Endodermal cell (in vitro differentiated cells): Measurements from ENCODE around the gene PCNT. TPM values are rescaled to one million over a fixed set of nuclear protein-coding genes. Genes with fewer than 3 reads are reported as not detected.

ENCODE experiments used
- DNase-seq: peaks from one replicate; pipeline ENCODE4 v3.0.0-alpha.2; 2017
- H3K27ac ChIP-seq: 2 replicates; pipeline ENCODE4 v1.5.1; 2013; ENCODE audit warnings: mild to moderate bottlenecking, low read depth, low read length, moderate library complexity
- H3K27me3 ChIP-seq: 2 replicates; pipeline ENCODE4 v1.6.1; 2013; ENCODE audit warnings: mild to moderate bottlenecking, low read length, moderate library complexity; ENCODE audit not compliant: insufficient read depth, control insufficient read depth, poor library complexity, severe bottlenecking
- H3K36me3 ChIP-seq: 2 replicates; pipeline ENCODE4 v1.7.0; 2013; ENCODE audit warnings: mild to moderate bottlenecking, low read length, moderate library complexity; ENCODE audit not compliant: control insufficient read depth, insufficient read depth
- H3K4me1 ChIP-seq: one replicate; pipeline ENCODE4 v1.7.0; 2013; ENCODE audit warnings: low read length; ENCODE audit not compliant: control insufficient read depth, insufficient read depth
- H3K4me3 ChIP-seq: 2 replicates; pipeline ENCODE4 v1.5.1; 2013; ENCODE audit warnings: mild to moderate bottlenecking, low read length, moderate library complexity
- H3K9ac ChIP-seq: 2 replicates; pipeline ENCODE4 v1.6.1; 2013; ENCODE audit warnings: mild to moderate bottlenecking, low read length, moderate library complexity; ENCODE audit not compliant: poor library complexity, severe bottlenecking; ENCODE audit errors: extremely low read depth
- H3K9me3 ChIP-seq: 2 replicates; pipeline ENCODE4 v1.6.1; 2013; ENCODE audit warnings: mild to moderate bottlenecking, low read length, moderate library complexity; ENCODE audit not compliant: control insufficient read depth
- H3K27ac Mint-ChIP-seq: 2 replicates; pipeline ENCODE4 v1.8.0; 2020; ENCODE audit warnings: mixed read lengths
- H3K27me3 Mint-ChIP-seq: 2 replicates; pipeline ENCODE4 v1.8.0; 2021; ENCODE audit warnings: mild to moderate bottlenecking, mixed read lengths; ENCODE audit not compliant: insufficient read depth
- H3K36me3 Mint-ChIP-seq: 2 replicates; pipeline ENCODE4 v1.8.0; 2020; ENCODE audit warnings: low read depth, mixed read lengths
- H3K4me1 Mint-ChIP-seq: 2 replicates; pipeline ENCODE4 v1.8.0; 2020; ENCODE audit warnings: mixed read lengths
- H3K4me3 Mint-ChIP-seq: 2 replicates; pipeline ENCODE4 v1.8.0; 2020; ENCODE audit warnings: mild to moderate bottlenecking, moderate library complexity, mixed read lengths
- H3K9me3 Mint-ChIP-seq: 2 replicates; pipeline ENCODE4 v1.8.0; 2020; ENCODE audit warnings: mild to moderate bottlenecking, mixed read lengths
- WGBS, 2 experiments: methylation state at CpG; one replicate each; pipeline versions ENCODE4 v1.1.5 to v1.1.7; 2013; ENCODE audit warnings: missing lambda C conversion rate in 2 of 2, mixed read lengths in 1 of 2; ENCODE audit not compliant: insufficient coverage in 1 of 2, insufficient read length in 1 of 2; 5-methylcytosine and 5-hydroxymethylcytosine counted together
- total RNA-seq, 2 donors: library from RNA; stranded (reverse); fragmentation: NEBNext Ultra II Directional in 1 of 2; extraction: Animal tissue kit (Norgen Biotek cat#: 25700) in 1 of 2; gene quantifications; 2 replicates in 1 of 2; 3 replicates in 1 of 2; pipeline ENCODE4 v1.2.1, GENCODE V29; 2021
- TF ChIP-seq, protein P1 (sequence below): fragments of 200-600 bp; sonication (generic); conservative IDR thresholded peaks from 2 replicates; pipeline ENCODE4 v1.5.0; 2021; ENCODE audit warnings: antibody characterized with exemption, mild to moderate bottlenecking

Gene PCNT
- total RNA-seq, 2 donors from 2014 or later: 40.1 to 40.7 TPM

DNA sequence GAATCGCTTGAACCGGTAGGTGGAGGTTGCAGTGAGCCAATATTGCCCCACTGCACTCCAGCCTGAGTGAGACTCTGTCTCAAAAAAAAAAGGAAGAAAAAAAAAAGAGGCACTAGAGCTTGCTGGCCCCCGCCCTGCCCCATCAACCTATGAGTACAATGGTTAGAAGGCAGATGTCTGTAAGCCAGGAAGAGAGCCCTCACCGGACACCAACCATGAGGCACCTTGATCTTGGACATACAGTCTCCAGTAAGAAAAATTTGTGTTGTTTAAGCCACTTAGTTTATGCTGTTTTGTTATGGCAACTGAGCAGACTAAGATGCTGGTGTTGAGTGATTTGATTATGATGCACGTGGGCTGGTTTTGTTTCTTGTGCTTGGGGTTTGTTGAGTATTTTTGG is 168.9 kb downstream of the PCNT start:
- DNase-seq: no peak
- H3K27ac ChIP-seq: no peak overlapping the region
- Mint-ChIP-seq H3K4me3 (no peak overlapping the region), H3K36me3 (peaks cover 34% of the 10 kb centered on the region), H3K4me1 (no peaks in the 10 kb centered on the region), H3K27me3 (no peaks in the 10 kb centered on the region), H3K27ac (no peak overlapping the region), H3K9me3 (no peaks in the 10 kb centered on the region)
- WGBS, 2 experiments: 95 to 96% methylated on average over 4 to 5 of the region's 5 CpGs
- no peak overlapping the region for H3K9ac ChIP-seq
- H3K36me3 ChIP-seq: peaks cover 61% of the 10 kb centered on the region
- no peaks in the 10 kb centered on the region for H3K27me3 ChIP-seq
- TF ChIP-seq, protein P1, sequence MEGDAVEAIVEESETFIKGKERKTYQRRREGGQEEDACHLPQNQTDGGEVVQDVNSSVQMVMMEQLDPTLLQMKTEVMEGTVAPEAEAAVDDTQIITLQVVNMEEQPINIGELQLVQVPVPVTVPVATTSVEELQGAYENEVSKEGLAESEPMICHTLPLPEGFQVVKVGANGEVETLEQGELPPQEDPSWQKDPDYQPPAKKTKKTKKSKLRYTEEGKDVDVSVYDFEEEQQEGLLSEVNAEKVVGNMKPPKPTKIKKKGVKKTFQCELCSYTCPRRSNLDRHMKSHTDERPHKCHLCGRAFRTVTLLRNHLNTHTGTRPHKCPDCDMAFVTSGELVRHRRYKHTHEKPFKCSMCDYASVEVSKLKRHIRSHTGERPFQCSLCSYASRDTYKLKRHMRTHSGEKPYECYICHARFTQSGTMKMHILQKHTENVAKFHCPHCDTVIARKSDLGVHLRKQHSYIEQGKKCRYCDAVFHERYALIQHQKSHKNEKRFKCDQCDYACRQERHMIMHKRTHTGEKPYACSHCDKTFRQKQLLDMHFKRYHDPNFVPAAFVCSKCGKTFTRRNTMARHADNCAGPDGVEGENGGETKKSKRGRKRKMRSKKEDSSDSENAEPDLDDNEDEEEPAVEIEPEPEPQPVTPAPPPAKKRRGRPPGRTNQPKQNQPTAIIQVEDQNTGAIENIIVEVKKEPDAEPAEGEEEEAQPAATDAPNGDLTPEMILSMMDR: no peak
- H3K9me3 ChIP-seq: no peaks in the 10 kb centered on the region
- H3K4me1 ChIP-seq: no peaks in the 10 kb centered on the region
- H3K4me3 ChIP-seq: no peak overlapping the region

DNA sequence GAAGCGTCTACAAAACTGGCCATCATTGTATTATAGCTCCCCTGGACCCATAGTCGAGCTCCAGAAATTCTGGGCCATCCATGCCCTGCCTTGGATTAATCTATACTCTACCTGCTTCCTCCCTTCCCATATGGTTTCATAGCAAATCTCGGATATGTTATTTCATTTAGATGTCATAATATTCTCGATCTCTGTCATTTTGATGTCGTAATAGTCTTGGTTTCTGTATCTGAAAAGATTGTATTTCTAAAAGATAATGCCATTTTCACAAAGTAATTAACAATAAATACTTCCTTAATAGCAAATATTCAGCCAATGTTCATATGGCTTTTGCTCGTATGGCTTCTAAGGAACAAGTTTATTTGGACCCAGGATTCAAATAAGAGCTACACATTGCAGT is 169.9 kb downstream of the PCNT start:
- no peaks in the 10 kb centered on the region for H3K4me1 Mint-ChIP-seq
- H3K27me3 Mint-ChIP-seq: no peaks in the 10 kb centered on the region
- no peak overlapping the region for H3K4me3 Mint-ChIP-seq
- Histone ChIP-seq H3K4me3 (no peak overlapping the region), H3K36me3 (peaks cover 63% of the 10 kb centered on the region), H3K27me3 (no peaks in the 10 kb centered on the region), H3K4me1 (no peaks in the 10 kb centered on the region), H3K9ac (no peak overlapping the region), H3K9me3 (no peaks in the 10 kb centered on the region), H3K27ac (no peak overlapping the region)
- H3K36me3 Mint-ChIP-seq: peaks cover 43% of the 10 kb centered on the region
- no peaks in the 10 kb centered on the region for H3K9me3 Mint-ChIP-seq
- H3K27ac Mint-ChIP-seq: no peak overlapping the region
- DNase-seq: no peak
- TF ChIP-seq, protein P1: no peak
- WGBS, 2 experiments: 95% methylated on average over 5 of the region's 6 CpGs; no CpG with 5 or more reads in 1 of the 2 experiments

Other genes starting within 250 kb of the PCNT start
- gene COL6A2, start 226.0 kb upstream of the PCNT start, total RNA-seq: 100 to 1,000 TPM; 259 to 377 TPM
- gene FTCD, start 168.6 kb upstream of the PCNT start, total RNA-seq: 1 to 10 TPM; 3.5 to 4.6 TPM
- gene SPATC1L, start 139.7 kb upstream of the PCNT start, total RNA-seq: 10 to 100 TPM; 29.5 to 31.9 TPM
- 10 to 100 TPM; 56.7 to 85.2 TPM for gene LSS, start 95.4 kb upstream of the PCNT start, total RNA-seq
- 100 to 1,000 TPM; 120 to 161 TPM for gene MCM3AP, start 38.5 kb upstream of the PCNT start, total RNA-seq
- 10 to 100 TPM; 19.6 to 23.3 TPM for gene YBEY, start 37.8 kb upstream of the PCNT start, total RNA-seq
- gene C21orf58, start 286 bp upstream of the PCNT start, total RNA-seq: 10 to 100 TPM; 19.6 to 37.4 TPM
- 10 to 100 TPM; 51.0 to 52.2 TPM for gene DIP2A, start 134.7 kb downstream of the PCNT start, total RNA-seq